AG09319 (cell line): ENCODE measurements around the gene DGKD.
"Not testable (repeated sequence)": the region's sequence is repeated elsewhere in the genome, so short reads cannot be mapped to it uniquely, and the experiment has no call there.

Source experiments
- DNase-seq: peaks from one replicate; pipeline ENCODE4 v3.0.0-alpha.2; 2010; ENCODE audit warnings: low read depth; ENCODE audit errors: extremely low read depth
- TF ChIP-seq, protein P1 (sequence below): IDR thresholded peaks from 2 replicates; pipeline ENCODE4 v1.5.1; 2011; ENCODE audit warnings: low read depth, mild to moderate bottlenecking, inconsistent platforms, low read length, moderate library complexity

The DGKD gene

DNA sequence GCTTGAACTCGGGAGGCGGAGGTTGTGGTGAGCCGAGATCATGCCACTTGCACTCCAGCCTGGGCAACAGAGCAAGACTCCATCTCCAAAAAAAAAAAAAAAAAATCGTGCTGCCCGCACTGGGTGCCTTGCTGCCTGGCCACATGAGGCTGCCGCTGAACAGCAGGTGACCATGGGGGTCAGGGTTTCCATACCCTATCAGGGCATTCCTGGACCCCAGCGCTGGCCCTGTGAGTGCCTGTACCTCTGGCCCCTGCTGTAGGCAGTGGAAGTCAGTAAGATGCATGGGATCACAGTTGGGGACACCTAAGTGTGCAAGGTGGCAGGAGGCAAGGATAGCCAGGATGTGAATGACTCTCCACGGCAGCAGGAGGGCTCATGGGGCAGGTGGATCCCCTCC is 27.8 kb upstream of the DGKD start:
- no peak for DNase-seq
- TF ChIP-seq, protein P1, sequence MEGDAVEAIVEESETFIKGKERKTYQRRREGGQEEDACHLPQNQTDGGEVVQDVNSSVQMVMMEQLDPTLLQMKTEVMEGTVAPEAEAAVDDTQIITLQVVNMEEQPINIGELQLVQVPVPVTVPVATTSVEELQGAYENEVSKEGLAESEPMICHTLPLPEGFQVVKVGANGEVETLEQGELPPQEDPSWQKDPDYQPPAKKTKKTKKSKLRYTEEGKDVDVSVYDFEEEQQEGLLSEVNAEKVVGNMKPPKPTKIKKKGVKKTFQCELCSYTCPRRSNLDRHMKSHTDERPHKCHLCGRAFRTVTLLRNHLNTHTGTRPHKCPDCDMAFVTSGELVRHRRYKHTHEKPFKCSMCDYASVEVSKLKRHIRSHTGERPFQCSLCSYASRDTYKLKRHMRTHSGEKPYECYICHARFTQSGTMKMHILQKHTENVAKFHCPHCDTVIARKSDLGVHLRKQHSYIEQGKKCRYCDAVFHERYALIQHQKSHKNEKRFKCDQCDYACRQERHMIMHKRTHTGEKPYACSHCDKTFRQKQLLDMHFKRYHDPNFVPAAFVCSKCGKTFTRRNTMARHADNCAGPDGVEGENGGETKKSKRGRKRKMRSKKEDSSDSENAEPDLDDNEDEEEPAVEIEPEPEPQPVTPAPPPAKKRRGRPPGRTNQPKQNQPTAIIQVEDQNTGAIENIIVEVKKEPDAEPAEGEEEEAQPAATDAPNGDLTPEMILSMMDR: no peak

DNA sequence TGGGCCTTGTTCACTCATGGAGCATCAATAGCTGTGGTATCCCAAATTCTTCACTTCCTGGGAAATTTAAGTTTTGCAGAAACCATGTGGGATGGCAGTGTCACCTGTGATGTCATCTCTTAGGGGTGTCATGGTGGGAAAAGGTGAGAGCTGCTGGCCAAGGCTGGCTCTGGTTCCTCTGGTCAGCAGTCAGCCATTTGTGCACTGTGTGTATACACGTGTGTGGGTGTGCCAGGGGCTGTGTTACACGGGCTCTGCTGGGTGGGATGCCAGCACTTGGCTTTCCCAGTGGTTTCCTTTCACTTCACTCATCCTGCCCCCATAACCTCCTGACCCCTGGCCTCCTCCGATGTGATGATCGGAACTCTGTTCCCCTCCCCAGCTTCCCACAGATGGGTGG is 25.4 kb upstream of the DGKD start:
- TF ChIP-seq, protein P1: no peak
- no peak for DNase-seq

DNA sequence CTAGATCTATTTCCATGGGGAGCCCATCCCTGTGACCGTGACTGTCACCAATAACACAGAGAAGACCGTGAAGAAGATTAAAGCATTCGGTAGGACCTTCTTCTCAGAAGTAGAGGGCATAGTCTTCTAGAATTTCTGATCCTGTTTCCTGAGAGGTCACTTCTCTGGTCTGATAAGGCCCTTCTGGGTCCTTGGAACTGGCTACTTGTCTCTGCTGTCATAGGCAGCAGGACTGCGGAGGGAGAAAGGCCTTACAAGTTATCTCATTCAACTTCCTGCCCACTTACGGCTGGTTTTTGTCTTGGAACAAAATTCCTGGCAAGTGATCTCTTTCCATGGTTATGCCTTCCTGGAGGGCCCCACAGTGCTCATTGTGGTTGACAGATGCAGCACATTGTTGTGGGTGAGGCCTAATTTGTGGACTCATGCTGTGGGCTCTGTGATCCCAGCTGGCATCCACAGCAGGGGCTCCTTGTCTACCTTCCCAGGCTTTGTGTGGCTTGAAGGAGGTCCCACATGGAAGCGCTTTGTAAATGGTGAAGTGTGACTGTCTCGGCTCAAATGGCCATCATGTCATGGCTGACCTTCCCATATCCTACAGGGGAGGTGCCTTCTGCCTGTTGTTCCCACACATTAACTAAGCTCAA is 24.7 kb upstream of the DGKD start:
- TF ChIP-seq, protein P1: no peak
- DNase-seq: no peak

DNA sequence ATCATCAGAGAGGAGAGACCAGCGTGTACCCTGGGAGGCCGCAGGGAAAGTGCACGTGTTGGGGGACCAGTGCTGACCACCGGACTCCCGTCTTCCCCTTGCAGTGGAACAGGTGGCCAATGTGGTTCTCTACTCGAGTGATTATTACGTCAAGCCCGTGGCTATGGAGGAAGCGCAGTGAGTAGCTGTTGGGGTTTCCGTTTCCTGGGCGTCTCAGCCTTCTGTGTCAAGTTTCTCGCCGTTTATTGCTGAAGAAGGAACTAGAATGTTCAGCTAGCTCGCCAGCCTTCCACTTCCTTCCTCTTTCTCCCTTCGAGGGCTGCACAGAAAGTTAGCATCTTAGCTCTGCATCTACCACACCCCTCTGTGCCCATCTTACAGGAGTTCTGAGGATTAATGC is 22.8 kb upstream of the DGKD start:
- TF ChIP-seq, protein P1: no peak

DNA sequence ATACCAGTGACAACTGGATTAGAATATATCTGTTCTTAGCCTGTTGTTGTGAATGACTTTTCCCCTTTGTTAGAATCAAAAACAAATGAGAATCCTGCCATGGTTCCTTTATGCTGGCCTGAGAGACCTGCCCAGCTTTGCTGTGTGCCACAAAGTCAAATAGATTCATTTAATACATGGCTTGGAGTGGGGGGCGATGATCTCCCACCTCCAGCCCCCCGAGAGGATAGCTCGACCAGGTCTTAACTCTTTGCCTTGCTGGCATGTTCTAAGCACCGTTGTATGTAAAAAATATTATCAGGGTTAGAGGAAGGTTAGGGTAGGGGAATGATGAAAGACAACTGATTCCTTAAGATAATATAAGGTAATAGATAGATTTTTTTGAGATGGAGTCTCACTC is 22.2 kb upstream of the DGKD start:
- TF ChIP-seq, protein P1: no peak
- DNase-seq: no peak

More for the DNA sequence above, 22.8 kb upstream of the DGKD start:
- DNase-seq: no peak

DNA sequence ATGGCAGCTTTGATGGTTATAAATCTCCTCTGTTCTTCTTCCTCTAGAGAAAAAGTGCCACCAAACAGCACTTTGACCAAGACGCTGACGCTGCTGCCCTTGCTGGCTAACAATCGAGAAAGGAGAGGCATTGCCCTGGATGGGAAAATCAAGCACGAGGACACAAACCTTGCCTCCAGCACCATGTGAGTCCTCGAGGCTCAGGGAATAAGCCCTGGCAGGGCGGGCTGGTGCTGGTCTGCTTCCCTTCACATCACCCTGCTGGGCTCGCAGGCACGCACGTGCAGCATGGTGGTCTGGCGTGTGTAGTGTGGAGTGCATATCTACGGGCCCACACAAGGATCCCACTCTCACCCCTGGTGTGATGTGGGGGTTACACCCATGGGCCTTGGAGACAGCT is 19.4 kb upstream of the DGKD start:
- TF ChIP-seq, protein P1: no peak
- DNase-seq: no peak

DNA sequence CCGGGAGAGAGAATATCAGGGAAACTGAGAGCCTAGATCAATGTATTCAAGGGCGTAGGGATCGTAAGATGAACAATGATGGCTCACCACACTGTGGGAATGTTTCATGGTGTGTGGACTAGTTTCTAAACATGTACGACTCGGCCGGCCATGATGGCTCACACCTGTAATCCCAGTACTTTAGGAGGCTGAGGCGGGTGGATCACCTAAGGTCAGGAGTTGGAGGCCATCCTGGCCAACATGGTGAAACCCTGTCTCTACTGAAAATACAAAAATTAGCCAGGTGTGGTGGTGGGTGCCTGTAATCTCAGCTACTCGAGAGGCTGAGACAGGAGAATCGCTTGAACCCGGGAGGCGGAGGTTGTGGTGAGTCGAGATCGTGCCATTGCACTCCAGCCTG is 18.2 kb upstream of the DGKD start:
- not testable (repeated sequence) for DNase-seq

DNA sequence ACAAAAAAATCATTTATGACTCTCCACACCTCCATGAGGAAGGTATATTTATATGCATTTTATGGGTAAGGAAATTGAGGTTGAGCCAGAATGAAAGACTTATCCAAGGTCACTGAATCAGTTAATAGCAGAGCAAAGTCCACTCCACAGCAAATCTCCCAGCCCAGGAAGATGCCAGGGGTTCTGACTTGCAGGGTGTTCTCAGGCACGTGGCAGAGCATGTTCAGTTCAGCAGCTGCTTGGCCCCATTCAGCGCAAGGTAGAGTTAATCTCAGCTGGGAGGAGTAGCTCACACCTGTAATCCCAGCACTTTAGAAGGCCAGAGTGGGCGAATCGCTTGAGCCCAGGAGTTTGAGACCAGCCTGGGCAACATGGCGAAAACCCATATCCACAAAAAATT is 17.8 kb upstream of the DGKD start:
- no peak for DNase-seq
- TF ChIP-seq, protein P1: no peak
